NCI-H146 (cell line): Measurements from ENCODE around the gene ADCY1.

Source experiments
- DNase-seq: peaks from one replicate; lab custom pipeline; 2025; lab: John Stamatoyannopoulos, UW

Gene ADCY1

GRCh38 chr7:45625714-45626440 lies 51.7 kb downstream of the ADCY1 start:
- no peak for DNase-seq

- DNase-seq: no peak
These were observed 52.6 kb downstream of the ADCY1 start for GRCh38 chr7:45626441-45627430.

GRCh38 chr7:45627691-45628456 lies 53.7 kb downstream of the ADCY1 start:
- DNase-seq: no peak

- DNase-seq: no peak
These were observed 57.4 kb downstream of the ADCY1 start for GRCh38 chr7:45631569-45631968.

- no peak for DNase-seq
These were observed 62.6 kb downstream of the ADCY1 start for GRCh38 chr7:45636733-45637132.

- peak; percentile 16 for DNase-seq
These were observed 64.7 kb downstream of the ADCY1 start for GRCh38 chr7:45638916-45639315.

GRCh38 chr7:45642044-45642443 lies 67.9 kb downstream of the ADCY1 start:
- DNase-seq: no peak

- no peak for DNase-seq
These were observed 69.5 kb downstream of the ADCY1 start for GRCh38 chr7:45643630-45644029.

- DNase-seq: no peak
These were observed 70.1 kb downstream of the ADCY1 start for GRCh38 chr7:45644237-45644636.

GRCh38 chr7:45645141-45645969 lies 71.2 kb downstream of the ADCY1 start:
- DNase-seq: no peak

GRCh38 chr7:45646207-45646821 lies 72.1 kb downstream of the ADCY1 start:
- no peak for DNase-seq

GRCh38 chr7:45646996-45647825 lies 73.0 kb downstream of the ADCY1 start:
- no peak for DNase-seq

GRCh38 chr7:45647967-45648670 lies 74.0 kb downstream of the ADCY1 start:
- no peak for DNase-seq

- no peak for DNase-seq
These were observed 74.5 kb downstream of the ADCY1 start for GRCh38 chr7:45648671-45648995.

GRCh38 chr7:45649560-45650346 lies 75.6 kb downstream of the ADCY1 start:
- DNase-seq: no peak

GRCh38 chr7:45650404-45651394 lies 76.5 kb downstream of the ADCY1 start:
- DNase-seq: no peak

- DNase-seq: no peak
These were observed 77.4 kb downstream of the ADCY1 start for GRCh38 chr7:45651540-45651939.
